NCI-H1092 (cell line): ENCODE results near the gene TMCO4.

Experiments used
- DNase-seq: peaks from one replicate; lab custom pipeline; 2025; lab: John Stamatoyannopoulos, UW

TMCO4 gene

GRCh38 chr1:19715334-19716203 lies 84.1 kb downstream of the TMCO4 start:
- DNase-seq: peak; percentile 93

- no peak for DNase-seq
These were observed 86.8 kb downstream of the TMCO4 start for GRCh38 chr1:19712928-19713327.

- DNase-seq: no peak
These were observed 88.7 kb downstream of the TMCO4 start for GRCh38 chr1:19710825-19711611.

- DNase-seq: no peak
These were observed 90.4 kb downstream of the TMCO4 start for GRCh38 chr1:19709260-19709793.

- no peak for DNase-seq
These were observed 91.1 kb downstream of the TMCO4 start for GRCh38 chr1:19708567-19709110.

GRCh38 chr1:19706136-19706535 lies 93.6 kb downstream of the TMCO4 start:
- no peak for DNase-seq

DNA sequence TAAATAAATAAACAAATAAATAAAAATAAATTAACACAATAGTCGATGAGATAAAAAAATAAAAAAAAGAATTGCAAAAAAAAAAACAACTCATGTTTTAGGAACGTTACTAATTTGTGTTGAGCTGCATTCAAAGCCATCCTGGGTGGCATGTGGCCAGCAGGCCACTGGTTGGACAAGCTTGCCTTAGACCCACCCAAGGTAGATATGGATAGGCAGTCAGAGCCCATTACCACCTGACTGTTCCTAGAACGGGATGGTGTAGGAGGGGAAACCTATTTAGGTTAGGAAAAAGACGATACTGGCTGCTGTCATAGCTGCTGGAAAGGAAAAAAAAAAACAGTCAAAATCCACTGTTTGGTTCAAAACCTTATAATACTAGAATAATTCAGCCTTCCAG lies 94.3 kb downstream of the TMCO4 start:
- no peak for DNase-seq

- peak; percentile 66 for DNase-seq
These were observed 95.2 kb downstream of the TMCO4 start for GRCh38 chr1:19704247-19705113.

- no peak for DNase-seq
These were observed 96.4 kb downstream of the TMCO4 start for GRCh38 chr1:19703280-19703679.

DNA sequence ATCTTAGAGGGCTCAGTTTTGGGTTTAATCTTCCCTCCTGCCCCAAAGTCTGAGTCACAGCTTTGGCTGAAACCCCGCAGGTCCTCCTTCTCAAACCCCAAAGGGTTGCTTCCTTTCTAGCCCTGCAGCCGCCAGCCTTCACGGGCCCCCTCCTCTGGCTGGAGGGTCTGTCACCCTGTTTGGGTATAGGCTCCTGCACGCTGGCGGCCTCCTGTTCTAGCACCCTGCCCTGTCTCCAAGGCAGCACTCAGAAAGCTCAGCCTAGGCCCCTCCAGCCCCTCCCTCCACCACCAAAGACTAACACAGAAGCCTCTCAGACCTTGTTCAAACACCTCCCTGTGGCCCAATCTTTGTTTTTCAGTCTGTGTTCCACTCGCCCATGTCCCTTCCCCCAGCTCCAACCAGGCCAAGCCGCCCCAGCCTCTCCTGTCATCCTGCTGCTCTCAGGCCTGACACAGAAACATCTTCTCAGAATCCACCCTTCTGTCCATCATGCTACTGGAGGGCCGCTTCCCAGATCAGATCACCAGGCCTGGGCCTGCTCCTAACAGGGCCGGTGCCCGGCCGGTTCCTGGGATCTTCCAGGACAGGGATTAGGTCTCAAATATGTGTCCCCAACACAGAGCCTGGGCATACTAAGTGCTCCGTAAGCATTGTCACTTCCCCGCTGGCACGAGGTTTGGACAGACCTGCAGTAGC lies 99.5 kb downstream of the TMCO4 start:
- no peak for DNase-seq

- no peak for DNase-seq
These were observed 101.5 kb downstream of the TMCO4 start for GRCh38 chr1:19698181-19698580.

- no peak for DNase-seq
These were observed 102.9 kb downstream of the TMCO4 start for GRCh38 chr1:19696820-19697219.

DNA sequence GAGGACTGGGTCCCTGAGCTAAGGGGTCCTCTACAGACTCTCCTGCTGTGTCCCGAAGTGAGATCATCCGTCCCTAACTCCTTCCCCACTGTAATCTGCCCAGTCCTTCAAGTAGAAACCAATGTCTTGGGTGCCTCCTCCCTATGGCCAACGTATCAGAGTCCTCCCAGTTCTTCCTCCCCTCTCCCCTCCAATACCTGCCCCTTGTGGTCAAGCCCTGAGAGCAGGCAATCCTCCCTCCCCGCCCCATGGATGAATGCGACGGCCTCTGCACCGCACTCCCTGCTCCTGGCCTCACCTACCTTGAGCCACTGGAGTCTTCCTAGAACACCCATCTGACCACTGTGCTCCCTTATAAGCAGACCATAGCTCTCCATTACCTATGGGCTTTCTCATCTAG lies 103.9 kb downstream of the TMCO4 start:
- no peak for DNase-seq

DNA sequence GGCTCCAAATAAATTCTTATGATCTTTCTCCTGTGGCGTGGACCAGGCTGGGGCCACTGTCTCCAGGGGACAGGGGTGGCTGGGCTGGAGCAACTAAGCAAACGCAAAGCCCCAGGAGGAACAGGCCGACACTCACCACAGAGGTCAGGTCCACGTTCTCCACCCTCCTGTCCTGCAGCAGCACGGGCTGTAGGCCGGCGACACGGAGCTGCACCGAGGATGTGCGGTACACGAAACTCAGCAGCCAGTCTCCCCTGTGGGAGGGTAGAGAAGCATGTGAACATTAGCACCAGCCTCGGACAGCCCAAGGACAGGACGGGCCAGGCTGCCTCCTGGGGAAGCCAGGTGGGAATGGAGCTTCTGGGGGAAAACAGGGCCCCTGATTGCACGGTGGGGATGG lies 105.4 kb downstream of the TMCO4 start:
- DNase-seq: no peak

GRCh38 chr1:19690342-19690741 lies 109.4 kb downstream of the TMCO4 start:
- no peak for DNase-seq

DNA sequence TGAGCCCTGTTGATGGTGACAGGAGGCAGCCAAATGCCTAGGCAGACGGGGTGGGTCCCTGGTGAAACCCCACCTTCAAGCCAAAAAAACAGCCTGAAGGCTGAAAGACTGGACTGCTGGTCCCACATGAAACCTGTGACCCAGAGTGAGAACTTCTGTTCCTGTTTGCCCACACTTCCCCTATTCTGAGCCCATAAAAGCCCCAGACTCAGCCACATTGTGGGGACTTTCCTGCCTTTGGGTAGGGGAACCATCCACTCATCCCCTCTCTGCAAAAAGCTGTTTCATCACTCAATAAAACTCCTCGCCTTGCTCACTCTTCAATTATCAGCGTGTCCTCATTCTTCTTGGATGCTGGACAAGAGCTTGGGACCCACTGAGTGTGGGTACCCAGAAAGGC lies 109.9 kb downstream of the TMCO4 start:
- no peak for DNase-seq

DNA sequence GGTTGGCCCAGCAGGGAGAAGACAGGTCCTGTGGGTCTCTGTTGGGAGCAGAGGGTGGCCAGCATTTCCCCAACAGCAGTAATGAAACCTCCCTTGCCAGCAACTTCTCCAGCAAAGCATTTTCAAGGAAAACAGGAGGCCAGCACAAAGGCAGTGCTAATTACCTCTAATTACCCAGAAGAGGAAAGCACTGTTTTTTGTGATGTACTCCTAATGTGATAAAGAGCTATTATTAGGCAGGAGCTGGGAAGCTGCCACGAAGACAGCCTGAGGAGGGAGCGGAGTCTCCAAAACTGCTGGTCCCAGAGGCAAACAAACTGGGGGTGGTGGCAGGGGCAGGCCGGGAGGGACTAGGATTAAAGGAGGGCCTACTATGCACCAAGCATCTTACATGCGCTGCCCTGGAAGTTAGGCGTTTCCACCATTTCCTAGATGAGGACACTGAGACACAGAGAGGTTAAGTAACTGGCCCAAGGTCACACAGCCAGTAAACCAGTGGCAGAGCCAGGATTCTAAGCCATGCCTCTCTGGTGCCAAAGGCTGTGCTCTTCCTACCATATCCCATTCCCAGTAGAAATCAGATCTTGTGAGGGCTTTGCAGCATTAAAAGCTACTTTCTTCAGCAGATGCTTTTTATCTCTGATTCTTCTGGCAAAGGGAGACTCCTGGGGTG lies 110.5 kb downstream of the TMCO4 start:
- no peak for DNase-seq

DNA sequence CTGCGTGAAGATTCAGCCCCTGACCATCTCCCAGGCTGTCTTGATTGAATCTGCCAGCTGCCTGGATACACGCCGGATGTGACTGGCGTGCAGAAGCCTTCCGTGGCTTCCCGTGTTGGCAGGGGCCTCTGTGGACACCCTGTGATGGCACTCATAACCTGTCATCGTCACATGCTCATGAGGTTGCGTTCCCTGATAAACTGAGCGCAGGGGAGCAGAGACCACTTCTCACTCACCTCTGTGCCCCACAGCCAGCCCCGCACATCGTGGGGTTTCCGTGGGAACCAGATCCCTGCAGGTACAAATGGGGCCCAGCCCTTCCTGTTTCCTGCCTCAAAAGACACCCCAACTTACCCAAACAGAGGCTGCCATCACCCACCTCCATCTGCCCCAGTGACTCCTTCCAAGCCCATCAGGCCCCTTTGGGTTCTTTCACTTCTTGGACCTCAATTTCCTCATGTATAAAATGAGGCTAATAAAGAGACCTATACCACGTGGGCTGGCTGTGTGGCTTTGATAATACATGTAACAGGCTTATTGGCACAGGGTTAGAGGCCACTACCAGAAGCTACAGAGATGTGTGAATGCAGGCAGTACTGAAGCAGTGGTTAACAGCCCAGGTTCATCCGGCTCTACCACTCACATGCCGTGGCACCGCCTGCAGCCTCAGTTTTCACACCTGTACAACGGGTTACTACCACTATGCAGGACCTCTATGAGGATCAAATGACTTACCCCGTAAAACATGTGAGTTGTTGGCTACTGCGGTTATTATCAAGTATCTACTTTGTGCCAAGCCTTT lies 111.5 kb downstream of the TMCO4 start:
- DNase-seq: no peak

- DNase-seq: no peak
These were observed 112.3 kb downstream of the TMCO4 start for GRCh38 chr1:19687414-19687813.

DNA sequence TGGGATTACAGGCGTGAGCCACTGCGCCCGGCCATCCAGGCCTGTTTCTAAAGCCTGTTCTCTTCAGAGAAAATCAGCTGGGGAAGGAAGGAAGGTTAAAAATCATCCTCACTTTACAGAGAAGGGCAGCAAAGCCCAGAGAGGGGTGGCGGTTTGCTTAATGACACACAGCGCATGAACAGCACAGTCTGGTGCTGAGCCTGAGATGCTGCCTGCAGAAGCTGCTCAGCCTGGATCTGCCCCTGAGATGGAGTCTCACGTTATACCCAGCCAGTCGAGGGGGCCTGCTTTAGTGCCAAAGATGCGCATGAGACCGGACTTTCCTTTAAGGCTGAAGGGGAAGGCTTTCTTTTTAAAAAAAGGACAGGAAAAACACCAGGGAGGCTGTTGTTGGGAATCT lies 113.7 kb downstream of the TMCO4 start:
- DNase-seq: no peak
